ENCODE data around the gene SFTPA2.
"Not testable (repeated sequence)": the region's sequence is repeated elsewhere in the genome, so short reads cannot be mapped to it uniquely, and the experiment has no call there.

Gene SFTPA2

GRCh38 chr10:79509934-79510508, 50.2 kb downstream of the SFTPA2 start:
- FAIRE-seq: not testable (repeated sequence)

GRCh38 chr10:79509306-79509933, 50.8 kb downstream of the SFTPA2 start:
- FAIRE-seq: not testable (repeated sequence)

GRCh38 chr10:79508245-79508644, 52.0 kb downstream of the SFTPA2 start:
- not testable (repeated sequence) for FAIRE-seq

GRCh38 chr10:79507440-79508167, 52.6 kb downstream of the SFTPA2 start:
- FAIRE-seq: no peak
